Measurements from ENCODE around the gene TM7SF2. TPM values are rescaled to one million over a fixed set of nuclear protein-coding genes. Genes with fewer than 3 reads are reported as not detected.
A peak's percentile ranks its signal among the peaks of the same experiment; 100 is the strongest.

Gene TM7SF2
- total and polyA plus RNA-seq, 2 of the 8 experiments (the other 6 are each of a cell fraction or from before 2014, with no cell fraction given) = 40.1 to 96.0 TPM

- Histone ChIP-seq H3K79me1 (ENCODE audit: low read depth, low read length) (peaks cover 8% of the 10 kb centered on the region), H3K23ac (ENCODE audit: insufficient read length) (no peak overlapping the region), H3K56ac (replicated peaks; ENCODE audit: insufficient read length, low read depth, low read length) (peak overlapping the region; percentile 19), H4K5ac (ENCODE audit: insufficient read length, low read depth, low read length) (no peak overlapping the region), H2AK5ac (ENCODE audit: low read depth, low read length) (no peak overlapping the region), H3K4me2 (ENCODE audit: insufficient read depth in 1 of 2, low read depth in 2 of 2, low read length in 2 of 2) (peak overlapping the region; percentile 71 to 95), H3K23me2 (ENCODE audit: low read depth, low read length) (peaks cover 17% of the 10 kb centered on the region; the same call in 1 of the 2 replicates), H3K27ac (ENCODE audit: low read depth, low read length) (no peak overlapping the region), H2AFZ (ENCODE audit: low read length) (no peak overlapping the region), H2BK20ac (ENCODE audit: low read length) (no peak overlapping the region), H2BK120ac (replicated peaks; ENCODE audit: low read depth, low read length) (no peak overlapping the region), H2BK15ac (ENCODE audit: low read length) (no peak overlapping the region), H3K9ac (replicated peaks in 1 of 4; ENCODE audit: extremely low read depth in 1 of 4, low read depth in 3 of 4, low read length in 3 of 4) (peak overlapping the region in 2 of 4 experiments; percentile 4 to 9; a peak in 1 of 7 replicates), H4K91ac (replicated peaks; ENCODE audit: insufficient read length, low read length) (no peak overlapping the region), H3K27me3 (replicated peaks in 1 of 4; ENCODE audit: control insufficient read depth in 3 of 4, extremely low read depth in 1 of 4, insufficient read depth in 3 of 4, low read length in 3 of 4) (no peaks in the 10 kb centered on the region), H3K14ac (ENCODE audit: insufficient read length) (no peak overlapping the region), H3K4ac (replicated peaks; ENCODE audit: insufficient read length, low read depth, low read length) (no peak overlapping the region), H4K20me1 (replicated peaks in 1 of 2; ENCODE audit: control insufficient read depth in 1 of 2, insufficient read depth in 2 of 2, low read length in 2 of 2) (peaks cover 0 to 18% of the 10 kb centered on the region in 2 experiments), H4K8ac (ENCODE audit: extremely low read depth, insufficient read depth, low read length) (peak overlapping the region; percentile 47), H3K36me3 (ENCODE audit: control insufficient read depth in 2 of 4, insufficient read depth in 4 of 4, low read length in 3 of 4) (peaks cover 0 to 6% (median 2%) of the 10 kb centered on the region in 4 experiments; a peak in 2 of 8 replicates), H2BK5ac (ENCODE audit: low read depth, low read length) (no peak overlapping the region), H2BK12ac (ENCODE audit: low read depth, low read length) (no peak overlapping the region), H3K4me3 (ENCODE audit: extremely low read depth in 1 of 4, insufficient read depth in 2 of 4, low read depth in 3 of 4, low read length in 4 of 4) (peak overlapping the region; percentile 76 to 90 (median 85); a peak in 5 of 8 replicates), H3K79me2 (ENCODE audit: control insufficient read depth in 1 of 2, insufficient read depth in 2 of 2, low read length in 2 of 2) (peaks cover 0 to 6% of the 10 kb centered on the region in 2 experiments; a peak in 1 of 4 replicates), H3K18ac (ENCODE audit: extremely low read depth, low read length) (no peak overlapping the region), H3K4me1 (replicated peaks in 1 of 4; ENCODE audit: control insufficient read depth in 3 of 4, insufficient read depth in 4 of 4, low read length in 3 of 4) (peaks cover 2 to 26% (median 19%) of the 10 kb centered on the region in 4 experiments), H3K9me3 (ENCODE audit: insufficient read depth in 2 of 2, low read depth in 1 of 2, low read length in 1 of 2) (no peaks in the 10 kb centered on the region)
- TF ChIP-seq TAF1 (IDR thresholded peaks at IDR 0.05; ENCODE audit: low read depth, low read length) (no peak), CHD1 (IDR thresholded peaks at IDR 0.05; ENCODE audit: low read depth, low read length) (no peak), SAP30 (IDR thresholded peaks at IDR 0.05; ENCODE audit: insufficient read depth, insufficient replicate concordance, low read length) (no peak), PHF8 (conservative IDR thresholded peaks at IDR 0.05; ENCODE audit: low read depth, low read length) (no peak), SIN3A (conservative IDR thresholded peaks at IDR 0.05 in 1 of 2, IDR thresholded peaks at IDR 0.05 in 1 of 2; ENCODE audit: low read depth in 1 of 2, low read length in 2 of 2) (peak in 1 of 2 experiments; percentile 7; a peak in 1 of 4 replicates)
- ChIA-PET POLR2A (ENCODE audit: partially characterized antibody) (interaction anchor here (0.9 to 17.4 kb wide), 19 partner anchors 8 to 369 kb away, joined by 3 to 305 read pairs (median 5); partner anchors contain the start of genes ARL2, BATF2, CAPN1 and FAU), CTCF (ENCODE audit: partially characterized antibody) (interaction anchor here (0.5 to 7.9 kb wide), 14 partner anchors 8 to 366 kb away, joined by 3 to 85 read pairs (median 6); partner anchors contain the start of genes CAPN1, FAU and MRPL49)
- FAIRE-seq (no peak), DNase-seq (ENCODE audit: low read depth in 1 of 2, low spot score in 2 of 2) (no peak)
- WGBS, 2 experiments (ENCODE audit: extremely low coverage in 1 of 2, insufficient coverage in 1 of 2, insufficient read length in 1 of 2, insufficient replicate concordance in 2 of 2, low coverage in 1 of 2, low lambda C conversion rate in 2 of 2, missing lambda C conversion rate in 1 of 2) = 72% methylated on average over 14 of the region's 14 CpGs; no CpG with 5 or more reads in 1 of the 2 experiments
Measured at GRCh38 chr11:65113361-65113756, 1.7 kb downstream of the TM7SF2 start.
